Osteoblast (primary cell): ENCODE data around the gene BUD23. TPM values are rescaled to one million over a fixed set of nuclear protein-coding genes. Genes with fewer than 3 reads are reported as not detected.

Experiments used
- DNase-seq: peaks from one replicate; pipeline ENCODE4 v3.0.0; 2011; ENCODE audit warnings: low spot score, mixed read lengths; ENCODE audit not compliant: insufficient read length; ENCODE audit errors: missing footprints
- H2AFZ ChIP-seq: 2 replicates; pipeline ENCODE4 v1.6.0; 2011; ENCODE audit warnings: mild to moderate bottlenecking, low read length
- H3K27ac ChIP-seq: 2 replicates; pipeline ENCODE4 v1.5.1; 2011; ENCODE audit warnings: mild to moderate bottlenecking, low read depth, low read length, moderate library complexity
- H3K27me3 ChIP-seq: 2 replicates; pipeline ENCODE4 v1.6.0; 2012; ENCODE audit warnings: mild to moderate bottlenecking, control low read depth, inconsistent platforms, low read length, moderate library complexity; ENCODE audit not compliant: insufficient read depth
- H3K36me3 ChIP-seq: 2 replicates; pipeline ENCODE4 v1.5.1; 2011; ENCODE audit warnings: mild to moderate bottlenecking, low read length, control low read depth, moderate library complexity; ENCODE audit not compliant: insufficient read depth
- H3K4me1 ChIP-seq: 2 replicates; pipeline ENCODE4 v1.5.1; 2011; ENCODE audit warnings: mild to moderate bottlenecking, low read length, control low read depth, moderate library complexity; ENCODE audit not compliant: insufficient read depth
- H3K4me2 ChIP-seq: 2 replicates; pipeline ENCODE4 v1.6.0; 2011; ENCODE audit warnings: mild to moderate bottlenecking, low read length; ENCODE audit not compliant: insufficient read depth
- H3K4me3 ChIP-seq: fragments of 200-600 bp; sonication (generic); 3 replicates; pipeline ENCODE4 v1.5.1; 2012; ENCODE audit warnings: mild to moderate bottlenecking, low read length, inconsistent platforms; ENCODE audit not compliant: insufficient read depth
- H3K79me2 ChIP-seq: 2 replicates; pipeline ENCODE4 v1.6.0; 2012; ENCODE audit warnings: mild to moderate bottlenecking, low read length, control low read depth, inconsistent platforms; ENCODE audit not compliant: insufficient read depth
- H3K9me3 ChIP-seq: 2 replicates; pipeline ENCODE4 v1.5.1; 2011; ENCODE audit warnings: low read depth, low read length, control low read depth
- H4K20me1 ChIP-seq: 2 replicates; pipeline ENCODE4 v1.6.0; 2012; ENCODE audit warnings: mild to moderate bottlenecking, low read length, control low read depth; ENCODE audit not compliant: insufficient read depth
- CTCF ChIP-seq: IDR thresholded peaks from 2 replicates; pipeline ENCODE4 v1.5.1; 2011; ENCODE audit warnings: mild to moderate bottlenecking, low read depth, low read length, moderate library complexity; ENCODE audit errors: extremely low read depth
- total RNA-seq: library from RNA; depleted of rRNA; stranded (reverse); fragments of >200 nt; gene quantifications from 2 replicates; pipeline ENCODE4 v1.2.3, GENCODE V29; 2012

Gene BUD23
- total RNA-seq, 1 donor: 36.9 TPM

- TF ChIP-seq CTCF: no peak
- Histone ChIP-seq H2AFZ (no peak overlapping the region), H3K27me3 (no peaks in the 10 kb centered on the region), H3K4me2 (no peak overlapping the region), H3K4me1 (peaks cover 29% of the 10 kb centered on the region), H3K27ac (no peak overlapping the region), H3K4me3 (no peak overlapping the region), H3K36me3 (peaks cover 70% of the 10 kb centered on the region), H3K79me2 (peaks cover 28% of the 10 kb centered on the region), H4K20me1 (peaks cover 46% of the 10 kb centered on the region), H3K9me3 (no peaks in the 10 kb centered on the region)
- DNase-seq: no peak
Observed at GRCh38 chr7:73702226-73702625, 18.8 kb downstream of the BUD23 start.

DNA sequence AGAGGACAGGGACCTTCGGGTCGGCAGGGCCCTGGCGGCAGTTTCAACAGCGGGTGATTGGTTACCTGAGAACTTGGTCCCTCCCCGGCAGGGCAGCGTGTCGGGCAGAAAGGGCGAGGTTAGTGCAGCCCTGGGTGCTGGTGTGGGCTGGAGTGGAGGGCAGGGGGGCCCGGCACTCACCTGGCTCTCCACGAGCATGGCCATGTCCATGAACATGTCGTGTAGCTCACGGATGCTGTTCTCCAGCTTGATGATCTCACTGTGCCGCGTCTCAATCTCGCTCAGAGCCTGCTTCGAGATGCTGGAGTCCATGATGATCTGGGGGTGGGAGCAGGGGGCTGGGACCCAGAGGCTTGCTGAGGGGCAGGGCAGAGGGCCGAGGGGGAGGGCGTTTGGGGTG, 19.3 kb downstream of the BUD23 start:
- peak; percentile 67 for DNase-seq
- Histone ChIP-seq H3K4me1 (peaks cover 31% of the 10 kb centered on the region), H3K9me3 (no peaks in the 10 kb centered on the region), H3K4me3 (no peak overlapping the region), H3K27me3 (no peaks in the 10 kb centered on the region), H3K79me2 (peaks cover 32% of the 10 kb centered on the region), H4K20me1 (peaks cover 46% of the 10 kb centered on the region), H3K27ac (no peak overlapping the region), H3K36me3 (peaks cover 69% of the 10 kb centered on the region), H3K4me2 (no peak overlapping the region), H2AFZ (no peak overlapping the region)
- TF ChIP-seq CTCF: no peak

- Histone ChIP-seq H2AFZ (no peak overlapping the region), H3K36me3 (peaks cover 66% of the 10 kb centered on the region), H3K4me2 (no peak overlapping the region), H3K79me2 (peaks cover 33% of the 10 kb centered on the region), H4K20me1 (peaks cover 47% of the 10 kb centered on the region), H3K4me1 (peaks cover 31% of the 10 kb centered on the region), H3K4me3 (no peak overlapping the region), H3K27me3 (no peaks in the 10 kb centered on the region), H3K27ac (no peak overlapping the region), H3K9me3 (no peaks in the 10 kb centered on the region)
- peak; percentile 46 for DNase-seq
- no peak for TF ChIP-seq CTCF
Observed at GRCh38 chr7:73703225-73703624, 19.8 kb downstream of the BUD23 start.

GRCh38 chr7:73703757-73704639, 20.6 kb downstream of the BUD23 start:
- Histone ChIP-seq H3K4me1 (peaks cover 31% of the 10 kb centered on the region), H4K20me1 (peaks cover 55% of the 10 kb centered on the region), H3K79me2 (peaks cover 41% of the 10 kb centered on the region), H3K27ac (peak overlapping the region; percentile 5), H3K27me3 (no peaks in the 10 kb centered on the region), H2AFZ (no peak overlapping the region), H3K9me3 (no peaks in the 10 kb centered on the region), H3K4me3 (no peak overlapping the region), H3K36me3 (peaks cover 66% of the 10 kb centered on the region), H3K4me2 (no peak overlapping the region)
- peak; percentile 92 for DNase-seq
- TF ChIP-seq CTCF: no peak
